HG03097 (cell line): ENCODE data around the gene ENAH.

Source experiments
- ATAC-seq: cut with Tn5 transposase; IDR thresholded peaks from one replicate; pipeline ENCODE4 v1.9.1; 2021; ENCODE audit not compliant: unreplicated experiment, low FRiP score

ENAH gene

DNA sequence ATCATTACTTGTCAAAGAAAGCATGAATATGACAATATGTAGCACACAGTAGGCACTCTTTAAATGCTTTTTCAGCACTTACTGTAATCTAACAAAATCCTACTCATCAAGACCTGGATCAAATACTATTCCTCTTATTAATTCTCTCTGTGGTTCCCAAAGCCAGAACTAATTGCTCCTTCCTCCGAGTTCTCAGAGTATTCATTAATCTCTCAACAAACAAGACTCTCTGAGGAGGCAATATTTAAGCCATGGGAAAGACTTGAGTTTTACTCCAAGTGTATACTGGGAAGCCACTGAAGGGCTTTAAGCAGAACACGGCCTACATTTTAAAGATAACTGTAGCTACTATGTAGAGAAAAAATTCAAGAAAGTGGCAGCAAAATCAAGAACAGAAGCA is 79.7 kb downstream of the ENAH start:
- no peak for ATAC-seq

DNA sequence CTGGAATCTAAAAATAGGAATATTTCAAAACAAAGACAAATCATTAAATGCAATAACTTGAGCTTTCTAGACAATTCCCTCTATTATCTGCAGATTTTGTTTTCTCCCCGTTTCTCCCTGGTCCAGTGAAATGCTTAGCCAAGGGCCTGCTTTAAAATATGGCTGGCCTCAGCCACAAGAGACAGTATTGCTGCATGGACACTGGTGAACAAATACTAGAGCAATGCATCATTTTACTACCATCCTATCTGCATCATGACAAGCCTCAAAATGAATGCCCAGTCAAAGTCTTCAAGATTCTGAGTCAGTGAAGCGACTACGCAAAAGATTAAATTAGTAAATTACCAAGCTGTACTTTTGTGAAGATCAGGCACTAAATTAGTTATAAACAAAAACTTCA is 80.5 kb downstream of the ENAH start:
- ATAC-seq, result no peak

DNA sequence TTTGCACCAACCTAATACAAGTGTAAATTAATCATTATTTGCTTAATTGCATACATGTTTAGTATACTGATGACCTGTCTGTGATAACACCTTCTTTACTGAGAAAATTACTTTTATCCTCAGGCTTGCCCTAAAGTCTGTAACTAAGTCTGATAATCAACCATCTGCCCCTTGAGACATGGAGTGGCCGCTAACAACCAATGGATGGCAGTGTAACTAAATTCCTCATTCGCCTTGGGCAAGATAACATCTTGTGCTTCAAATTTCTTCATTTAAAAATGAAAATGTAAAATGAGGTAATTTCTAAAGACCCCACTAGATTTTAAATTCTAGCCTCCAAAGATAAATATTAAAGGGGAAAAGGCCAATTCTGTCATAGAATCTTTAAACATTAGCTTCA is 85.1 kb downstream of the ENAH start:
- ATAC-seq, result no peak

DNA sequence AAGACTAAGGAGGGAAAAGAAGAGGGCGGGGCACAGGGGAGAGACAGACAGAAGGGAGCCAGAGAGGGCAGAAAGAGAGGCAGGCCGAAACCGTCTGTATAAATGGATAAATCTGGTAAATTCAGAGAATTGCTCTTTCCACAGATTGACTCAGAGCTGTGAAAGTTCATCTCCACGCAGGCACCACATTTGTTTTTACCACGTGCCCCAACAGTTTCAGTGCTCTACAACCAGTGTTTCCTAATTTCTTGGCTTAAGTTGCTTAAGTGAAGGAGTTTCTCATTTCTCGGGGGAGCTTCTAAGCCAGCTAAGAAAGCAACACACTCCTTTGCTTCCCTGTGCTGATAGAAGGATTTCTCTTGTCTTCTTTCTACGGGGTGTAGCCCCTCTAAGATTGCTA is 87.1 kb downstream of the ENAH start:
- ATAC-seq, result no peak

DNA sequence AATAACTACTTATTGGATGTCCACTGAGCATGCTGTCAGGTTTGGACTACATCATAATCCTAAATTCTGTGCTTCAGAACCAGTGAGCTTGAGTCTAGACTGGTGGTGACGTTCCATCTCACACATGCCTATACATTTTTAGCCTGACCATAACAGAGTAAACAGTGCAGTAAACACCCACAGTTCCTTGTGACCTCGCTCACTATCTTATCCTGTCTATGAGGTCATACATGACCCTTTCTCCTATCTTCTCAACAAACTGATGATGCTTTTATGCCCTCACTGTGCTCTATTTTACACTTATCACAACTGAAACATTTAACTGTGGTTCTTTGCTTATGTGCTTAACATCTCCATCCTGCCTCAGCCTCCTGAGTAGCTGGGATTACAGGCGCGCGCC is 91.2 kb downstream of the ENAH start:
- no peak for ATAC-seq

DNA sequence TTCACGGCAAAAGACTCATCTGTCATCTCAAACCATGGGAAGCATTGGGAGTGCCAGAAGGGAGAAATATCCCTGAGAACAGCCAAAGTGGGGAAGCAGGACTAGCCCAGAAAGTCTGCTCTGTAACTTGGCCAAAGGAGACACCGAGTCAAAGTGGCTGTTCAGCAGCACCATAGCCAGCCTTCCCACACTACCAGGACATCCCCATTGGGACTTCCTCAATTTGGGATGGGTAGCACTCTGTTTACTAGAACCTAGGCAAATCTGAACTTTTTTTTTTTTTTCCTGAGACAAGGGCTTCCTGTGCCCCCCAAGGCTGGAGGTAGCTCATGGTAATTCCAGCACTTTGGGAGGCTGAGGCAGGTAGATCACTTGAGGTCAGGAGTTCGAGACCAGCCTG is 93.0 kb downstream of the ENAH start:
- ATAC-seq, result no peak

DNA sequence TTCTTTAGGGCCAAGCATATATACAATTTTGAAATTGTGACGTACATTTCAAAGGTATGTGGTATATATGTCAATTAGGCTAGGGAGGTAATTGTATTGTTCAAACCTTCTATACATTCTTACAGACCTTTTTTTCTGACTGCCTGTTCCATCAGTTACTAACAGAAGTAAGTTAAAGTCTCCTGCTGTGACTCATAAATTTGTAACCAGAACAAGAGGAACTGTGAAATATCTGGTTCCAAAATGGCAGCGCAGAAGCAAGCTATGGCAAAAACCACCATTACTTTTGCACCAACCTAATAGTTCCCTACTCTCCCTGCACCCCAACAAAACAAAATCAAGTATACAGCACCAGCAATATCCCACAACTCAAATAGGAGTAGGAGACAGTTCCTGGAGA is 93.6 kb downstream of the ENAH start:
- ATAC-seq, result no peak

DNA sequence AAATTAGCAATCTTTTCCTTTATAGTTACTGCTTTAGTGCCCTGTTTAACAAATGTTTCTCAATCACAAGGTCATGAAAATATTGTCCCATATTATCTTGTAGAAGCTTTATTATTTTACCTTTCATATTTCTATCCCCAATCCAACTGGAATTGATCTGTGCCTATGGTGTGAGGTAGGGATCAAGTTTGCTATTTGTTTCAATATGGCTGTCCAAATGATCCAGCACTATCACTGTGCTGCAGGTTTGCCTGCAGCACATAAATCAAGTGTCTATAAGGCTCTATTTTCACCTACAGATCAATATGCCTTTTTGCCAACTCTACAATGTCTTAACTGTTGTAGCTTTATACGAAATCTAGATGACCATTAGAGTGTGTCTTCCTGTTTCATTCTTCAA is 96.2 kb downstream of the ENAH start:
- ATAC-seq, result no peak

DNA sequence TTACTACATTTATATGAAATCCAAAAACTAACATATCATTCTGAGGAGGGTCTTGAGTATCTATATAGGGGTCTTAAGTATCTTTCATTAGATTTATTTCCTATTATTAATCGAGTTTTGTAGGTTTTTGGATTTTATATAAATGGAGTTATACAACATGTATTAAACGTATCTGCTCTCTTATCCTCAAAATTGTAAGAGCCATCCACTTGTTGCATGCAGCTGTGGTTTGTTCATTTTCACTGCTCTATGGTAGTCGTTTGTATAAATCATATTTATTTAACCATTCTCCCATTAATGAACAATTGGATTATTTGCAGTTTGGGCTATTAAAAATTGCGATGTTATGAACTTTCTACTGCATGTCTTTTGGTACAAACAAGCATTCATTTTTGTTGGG is 97.1 kb downstream of the ENAH start:
- no peak for ATAC-seq

DNA sequence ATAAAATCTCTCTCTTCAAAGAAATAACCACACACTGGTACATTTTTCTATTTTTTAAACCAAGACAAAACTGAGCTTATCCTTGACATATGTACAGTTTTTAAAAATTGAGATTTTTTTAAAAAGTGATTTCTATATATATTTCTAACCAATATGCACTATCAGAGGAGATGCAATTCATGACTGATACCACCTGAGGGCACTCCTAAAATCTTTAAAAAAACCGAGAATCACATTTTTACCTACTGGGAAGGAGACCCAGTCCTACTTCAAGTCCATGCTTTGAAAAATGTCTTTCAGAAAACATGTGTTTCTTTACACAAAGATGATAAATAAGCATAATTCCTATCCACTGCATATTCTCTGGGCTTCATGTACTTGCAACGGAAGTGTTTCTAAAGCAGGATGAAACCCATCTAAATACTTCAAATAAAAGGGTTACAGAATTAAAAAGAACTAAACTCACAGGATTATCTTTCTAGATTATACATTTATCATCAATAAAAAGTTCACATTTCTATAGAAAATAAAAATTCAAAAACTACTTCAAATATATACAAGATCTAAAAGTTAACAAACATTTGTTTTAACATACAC is 98.6 kb downstream of the ENAH start:
- ATAC-seq, result no peak

DNA sequence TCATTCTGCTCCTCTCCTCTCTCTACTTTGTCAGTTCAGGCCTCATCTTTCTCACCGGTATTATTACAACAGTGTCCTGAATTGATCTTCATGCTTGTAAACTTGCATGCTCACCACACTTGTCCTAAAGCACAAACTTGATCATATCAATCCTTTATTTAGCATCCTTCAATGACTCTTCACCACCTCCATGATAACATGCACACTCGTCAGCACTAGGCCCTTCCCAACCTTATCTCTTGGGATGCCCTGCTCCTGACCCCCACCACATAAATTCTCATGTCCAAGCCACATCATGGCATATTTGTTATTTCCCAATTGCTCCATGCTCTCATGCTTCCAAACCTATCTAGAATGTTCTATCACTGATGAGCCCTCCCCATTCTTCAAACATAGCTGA is 103.1 kb downstream of the ENAH start:
- ATAC-seq, result no peak

DNA sequence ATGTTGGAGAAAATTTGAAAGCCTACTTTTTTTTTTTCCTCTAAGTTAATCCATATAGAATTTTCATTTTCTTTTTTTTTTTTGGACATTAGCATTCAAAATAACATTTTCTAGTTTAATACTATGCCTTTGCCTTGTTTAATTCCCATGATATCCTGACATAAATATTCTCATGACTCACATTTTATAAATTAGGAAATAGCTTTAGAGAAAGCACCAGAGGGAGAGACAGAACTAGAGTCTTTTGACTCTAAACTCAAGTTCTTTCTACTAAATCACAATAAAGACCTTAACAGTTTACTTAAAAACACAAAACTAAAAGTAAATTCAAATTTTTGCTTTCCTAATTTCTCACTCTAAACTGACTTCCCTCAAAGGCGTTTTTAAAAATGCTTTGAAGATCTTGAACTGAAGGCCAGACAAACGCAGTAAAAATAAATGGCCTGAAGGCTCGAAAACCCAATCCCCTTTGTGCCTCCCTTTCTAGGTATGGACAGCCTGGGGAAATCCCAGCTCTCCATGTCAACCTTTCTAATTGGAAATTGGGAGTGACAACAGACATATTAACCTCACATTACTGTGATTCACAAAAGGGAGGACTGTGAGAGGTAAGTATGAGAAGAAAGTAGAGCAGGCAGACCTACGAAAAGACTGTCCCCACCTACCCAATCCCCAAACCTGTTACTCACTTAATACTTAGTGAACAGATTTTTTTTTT is 104.6 kb downstream of the ENAH start:
- ATAC-seq, result no peak

DNA sequence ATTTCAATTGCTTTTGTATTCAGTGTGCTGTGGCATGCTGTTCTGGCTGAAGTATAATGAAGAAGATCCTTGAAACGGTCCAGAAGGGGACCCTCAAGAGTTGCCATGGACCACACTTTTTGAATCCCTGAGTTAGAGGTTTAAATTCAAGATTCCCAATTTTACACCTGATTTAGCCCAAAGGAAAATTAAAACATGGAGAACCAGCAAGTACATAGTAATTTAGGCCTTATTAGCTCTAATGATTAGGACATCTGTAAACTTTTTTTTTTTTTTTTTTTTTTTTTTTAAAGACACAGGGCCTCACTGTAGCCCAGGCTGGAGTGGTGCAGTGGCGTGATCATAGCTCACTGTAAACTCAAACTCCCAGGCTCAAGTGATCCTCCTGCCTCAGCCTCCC is 107.3 kb downstream of the ENAH start:
- ATAC-seq, result no peak

DNA sequence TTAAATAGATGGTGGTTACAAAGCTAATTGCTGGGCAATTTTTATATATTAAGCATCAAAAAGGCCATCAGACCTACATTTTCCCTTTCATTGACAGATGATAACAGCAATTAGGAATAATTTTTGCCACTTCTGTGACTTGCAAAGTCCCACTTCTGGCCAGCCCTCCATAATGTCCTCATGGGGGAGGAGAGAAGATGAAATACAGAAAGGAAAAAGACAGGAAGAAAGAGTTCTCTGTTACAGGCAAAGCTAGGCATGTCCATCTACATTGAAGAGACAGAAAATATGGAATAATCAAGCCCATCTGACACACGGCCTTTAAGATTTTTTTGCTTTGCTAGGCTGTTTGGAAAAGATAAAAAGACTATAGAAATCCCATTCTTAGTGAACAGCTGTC is 108.0 kb downstream of the ENAH start:
- no peak for ATAC-seq

DNA sequence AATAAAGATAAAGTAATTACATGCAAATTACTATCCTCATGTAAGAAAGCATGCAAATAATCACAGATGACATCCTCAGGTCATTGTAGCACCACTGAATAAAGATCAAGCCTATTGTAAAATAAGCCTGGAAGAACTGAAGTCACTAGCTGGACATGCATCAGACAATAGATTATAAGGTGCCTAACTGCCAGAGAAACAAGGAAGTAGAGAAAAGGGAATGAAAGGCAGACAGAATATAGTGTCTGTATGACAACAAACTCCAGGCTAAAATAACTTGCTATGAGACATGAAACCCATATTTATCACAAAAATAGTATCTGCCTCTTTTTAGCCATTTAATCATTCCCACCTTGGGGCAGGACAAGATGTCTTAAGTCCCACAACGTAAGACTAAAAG is 108.7 kb downstream of the ENAH start:
- ATAC-seq, result no peak

DNA sequence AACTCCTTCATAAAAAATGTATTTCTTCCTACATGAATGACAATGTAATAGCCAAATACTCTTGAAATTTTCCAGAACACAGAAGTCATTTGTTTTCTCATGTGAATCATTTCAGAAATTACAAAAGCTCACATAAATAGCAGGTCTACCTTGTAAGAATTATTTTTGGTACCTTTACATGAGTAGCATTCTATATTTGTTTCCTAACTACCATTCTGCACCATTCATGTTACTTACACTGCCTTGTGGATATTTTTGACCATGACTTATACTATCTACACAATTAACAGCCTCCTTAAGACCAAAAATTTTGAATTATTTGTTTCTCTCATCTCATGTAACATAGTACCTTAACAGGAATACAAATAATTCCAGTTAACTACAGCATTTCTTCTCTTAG is 109.6 kb downstream of the ENAH start:
- no peak for ATAC-seq

DNA sequence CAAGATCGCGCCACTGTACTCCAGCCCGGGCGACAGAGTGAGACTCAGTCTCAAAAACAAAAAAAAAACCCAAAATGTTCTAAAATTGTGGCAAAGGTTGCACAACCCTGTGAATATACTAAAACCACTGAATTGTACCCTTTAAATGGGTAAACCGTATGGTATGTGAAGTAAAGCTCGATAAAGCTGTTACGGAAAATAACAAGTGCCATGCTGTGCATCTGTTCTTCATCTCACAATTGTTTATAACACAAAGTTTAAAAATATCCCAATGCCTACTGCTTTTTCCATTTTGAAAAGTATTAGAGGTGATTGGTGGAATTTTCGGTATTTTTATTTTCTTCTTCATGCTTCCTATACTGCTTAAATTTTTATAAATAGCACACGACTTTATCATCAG is 111.5 kb downstream of the ENAH start:
- ATAC-seq, result no peak

DNA sequence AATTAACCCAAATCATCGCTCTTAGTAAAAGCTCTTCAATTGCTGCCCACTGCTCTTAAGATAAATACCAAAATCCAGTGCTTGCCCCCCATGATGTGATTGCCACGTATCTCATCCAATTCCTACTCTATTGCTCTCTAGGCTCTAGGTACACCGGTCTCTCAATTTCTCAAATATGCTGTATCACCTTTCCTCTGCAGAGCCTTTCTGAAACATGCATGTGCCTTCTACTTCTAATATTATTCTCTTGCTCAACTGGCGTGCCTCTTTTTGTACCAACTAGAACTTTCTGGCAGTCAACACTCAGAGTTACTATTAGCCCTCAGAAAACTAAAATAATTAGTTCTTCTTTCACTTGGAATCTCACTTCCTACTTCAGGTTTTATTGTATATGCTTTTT is 113.3 kb downstream of the ENAH start:
- no peak for ATAC-seq

DNA sequence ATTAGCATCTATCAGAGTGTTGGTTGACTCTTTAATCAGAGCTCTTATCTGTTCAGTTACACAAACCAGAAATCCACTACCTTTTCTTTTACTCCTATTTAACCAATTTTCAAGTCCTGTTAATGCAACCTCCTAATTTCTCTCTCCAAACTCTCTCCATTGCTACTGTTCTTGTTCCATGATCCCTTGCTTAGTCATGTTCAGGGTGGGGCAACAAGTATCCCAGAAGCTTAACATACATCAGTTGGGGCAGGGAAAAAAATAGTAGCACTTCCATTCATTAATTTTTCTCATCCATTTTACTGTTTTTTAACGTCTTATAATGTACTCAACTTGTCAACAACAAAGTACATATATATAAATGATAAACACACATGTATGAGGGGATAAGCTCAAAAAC is 113.9 kb downstream of the ENAH start:
- ATAC-seq, result no peak

DNA sequence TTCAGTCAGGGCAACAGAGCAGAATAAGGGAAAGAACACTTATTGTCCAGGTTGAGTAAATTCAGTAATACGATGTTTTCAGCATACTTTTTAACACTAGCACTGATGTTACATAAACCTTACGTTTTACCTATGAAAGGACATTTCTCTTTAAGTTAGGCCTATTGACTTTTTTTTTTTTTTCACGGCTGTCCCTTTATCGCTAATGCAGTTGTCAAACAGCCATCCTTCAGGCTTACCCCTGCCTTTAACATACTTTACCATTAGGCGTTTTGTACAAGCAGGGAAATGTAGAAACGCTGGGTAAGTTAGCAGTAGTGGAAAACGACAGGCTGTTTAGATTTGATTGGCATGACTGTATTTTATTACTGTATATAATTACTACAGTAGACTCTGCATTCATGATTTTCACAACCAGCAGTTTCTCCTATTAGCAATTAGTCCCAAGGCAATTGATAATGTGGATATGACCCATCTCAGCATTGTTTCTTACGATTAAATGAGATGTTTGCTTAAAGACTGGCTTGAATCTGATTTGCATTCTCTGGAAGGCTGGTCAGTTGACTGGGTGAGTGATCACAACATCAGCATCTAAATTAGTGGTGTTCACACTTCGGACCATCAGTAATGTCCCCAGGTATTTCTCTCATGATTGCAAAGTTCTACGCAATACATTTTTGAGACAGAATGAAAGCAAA is 115.2 kb downstream of the ENAH start:
- ATAC-seq, result no peak

DNA sequence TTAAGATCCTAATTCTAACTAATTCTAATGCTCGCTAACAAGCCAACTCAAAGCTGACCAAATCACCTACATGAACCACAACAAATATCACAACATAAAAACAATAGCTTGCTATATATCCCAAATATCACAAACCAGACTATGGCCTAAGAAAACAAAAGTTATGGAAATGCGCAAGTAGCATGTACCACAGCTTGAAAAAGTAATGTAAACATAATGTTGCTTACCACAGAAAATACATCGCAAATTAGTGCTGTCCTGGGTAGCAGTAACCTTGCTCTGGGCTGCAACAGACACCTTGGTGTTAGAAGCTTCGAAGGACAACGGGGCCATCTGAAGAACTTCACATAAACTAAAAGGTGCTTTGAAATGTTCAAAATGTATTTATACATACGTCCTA is 117.6 kb downstream of the ENAH start:
- no peak for ATAC-seq

DNA sequence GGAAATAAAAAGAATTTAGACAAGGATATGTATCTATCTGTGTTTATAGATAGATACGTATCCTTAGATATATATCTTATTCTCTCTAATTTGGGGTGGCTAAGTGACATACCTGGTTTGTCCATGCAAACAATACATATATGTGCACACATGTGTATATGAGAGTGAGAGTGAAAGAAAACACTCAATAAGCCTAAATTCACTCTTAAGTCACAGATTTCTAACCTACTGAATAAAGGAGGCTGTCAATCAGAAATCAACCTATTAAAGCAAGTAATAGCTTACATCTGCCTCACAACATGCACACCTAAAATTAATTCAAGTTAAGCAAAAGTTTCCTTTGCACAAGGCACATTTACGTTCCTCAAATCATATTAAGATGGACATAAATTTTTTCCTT is 118.2 kb downstream of the ENAH start:
- no peak for ATAC-seq
